NCI-H2029 treated with DMSO at 0.1 percent for 48 hours (cell line): ENCODE measurements around the gene IL36A.

Source experiments
- DNase-seq: peaks from one replicate; lab custom pipeline; 2025; lab: John Stamatoyannopoulos, UW

Gene IL36A

GRCh38 chr2:113005030-113005509 lies at the start of gene IL36A:
Gene IL36A (plus strand): TSS chr2:113005459. CDS start chr2:113005872, 413 bp downstream.
- DNase-seq: no peak

GRCh38 chr2:112957511-112957910 lies 47.7 kb upstream of the IL36A start:
- no peak for DNase-seq

GRCh38 chr2:112958428-112959108 lies 46.7 kb upstream of the IL36A start:
- DNase-seq: peak; percentile 39

GRCh38 chr2:112959109-112959812 lies 46.0 kb upstream of the IL36A start:
- DNase-seq: no peak

GRCh38 chr2:112960230-112960825 lies 44.9 kb upstream of the IL36A start:
- DNase-seq: no peak

- DNase-seq: no peak
Observed at GRCh38 chr2:112962308-112963175, 42.7 kb upstream of the IL36A start.

GRCh38 chr2:112967023-112967422 lies 38.2 kb upstream of the IL36A start:
- no peak for DNase-seq

GRCh38 chr2:112972423-112973086 lies 32.7 kb upstream of the IL36A start:
- DNase-seq: no peak

- DNase-seq: no peak
Observed at GRCh38 chr2:112973156-112973555, 32.1 kb upstream of the IL36A start.

- no peak for DNase-seq
Observed at GRCh38 chr2:112977559-112978056, 27.7 kb upstream of the IL36A start, which contains the start of gene IL36G. Gene IL36G (plus strand): TSS chr2:112978006. CDS start chr2:112978639, 633 bp downstream.

GRCh38 chr2:112979731-112980130 lies 25.5 kb upstream of the IL36A start:
- no peak for DNase-seq

GRCh38 chr2:112980537-112980936 lies 24.7 kb upstream of the IL36A start:
- DNase-seq: no peak

- no peak for DNase-seq
Observed at GRCh38 chr2:112985090-112985489, 20.2 kb upstream of the IL36A start.

- DNase-seq: no peak
Observed at GRCh38 chr2:112989611-112990010, 15.6 kb upstream of the IL36A start.

GRCh38 chr2:112993831-112994230 lies 11.4 kb upstream of the IL36A start:
- DNase-seq: no peak

- no peak for DNase-seq
Observed at GRCh38 chr2:112994648-112995047, 10.6 kb upstream of the IL36A start.

- no peak for DNase-seq
Observed at GRCh38 chr2:112995346-112995920, 9.8 kb upstream of the IL36A start.

- DNase-seq: no peak
Observed at GRCh38 chr2:112996635-112997034, 8.6 kb upstream of the IL36A start.

- no peak for DNase-seq
Observed at GRCh38 chr2:112997151-112997550, 8.1 kb upstream of the IL36A start.

GRCh38 chr2:113000436-113000835 lies 4.8 kb upstream of the IL36A start:
- DNase-seq: no peak

GRCh38 chr2:113002677-113003076 lies 2.6 kb upstream of the IL36A start:
- no peak for DNase-seq
